Testis (tissue), 2 donors: ENCODE results near the gene B4GALT1.

ENCODE experiments used
- CTCF ChIP-seq, 3 experiments: fragments of 450-650 bp in 2 of 3; fragments of 200-600 bp in 1 of 3; sonication (generic) in 1 of 3; IDR thresholded peaks; one replicate each; pipeline ENCODE4 v1.5.1; 2016 to 2019; ENCODE audit warnings: antibody characterized with exemption in 3 of 3, mild to moderate bottlenecking in 2 of 3, moderate library complexity in 1 of 3
- POLR2A ChIP-seq: fragments of 450-650 bp; IDR thresholded peaks from one replicate; pipeline ENCODE4 v1.6.1; 2017; ENCODE audit warnings: antibody characterized with exemption, mild to moderate bottlenecking, moderate library complexity

- TF ChIP-seq CTCF (IDR thresholded peaks at IDR 0.05) (no peak), POLR2A (no peak)
Observed at GRCh38 chr9:33099754-33100153, 67.4 kb downstream of the B4GALT1 start.
